Activated CD8-positive, alpha-beta memory T cell treated with anti-CD3 and anti-CD28 coated beads for 24 hours (primary cell): ENCODE measurements around the gene TBC1D1.
"Not testable (repeated sequence)": the region's sequence is repeated elsewhere in the genome, so short reads cannot be mapped to it uniquely, and the experiment has no call there.

Source experiments
- DNase-seq: peaks from one replicate; pipeline ENCODE4 v3.0.0-alpha.2; 2020

Gene TBC1D1

DNA sequence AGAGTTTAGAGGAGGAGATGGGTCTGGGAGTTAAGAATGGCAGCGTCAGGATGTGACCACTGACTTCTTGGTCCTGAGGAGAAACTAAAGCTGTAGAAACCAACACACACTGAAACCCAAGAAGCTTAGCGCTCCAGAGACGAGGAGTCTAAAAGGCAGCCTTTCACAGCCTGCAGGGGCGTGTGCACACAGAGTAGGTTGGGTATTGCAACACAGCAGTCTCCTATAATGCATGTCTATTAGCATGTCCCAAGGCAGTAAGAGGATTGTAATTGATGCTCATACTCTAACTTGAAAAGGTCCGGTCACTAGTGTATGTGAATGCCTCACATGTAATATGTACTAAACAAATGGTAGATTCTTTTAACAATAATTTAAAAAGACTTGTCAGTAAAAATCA is 126.7 kb downstream of the TBC1D1 start:
- no peak for DNase-seq

DNA sequence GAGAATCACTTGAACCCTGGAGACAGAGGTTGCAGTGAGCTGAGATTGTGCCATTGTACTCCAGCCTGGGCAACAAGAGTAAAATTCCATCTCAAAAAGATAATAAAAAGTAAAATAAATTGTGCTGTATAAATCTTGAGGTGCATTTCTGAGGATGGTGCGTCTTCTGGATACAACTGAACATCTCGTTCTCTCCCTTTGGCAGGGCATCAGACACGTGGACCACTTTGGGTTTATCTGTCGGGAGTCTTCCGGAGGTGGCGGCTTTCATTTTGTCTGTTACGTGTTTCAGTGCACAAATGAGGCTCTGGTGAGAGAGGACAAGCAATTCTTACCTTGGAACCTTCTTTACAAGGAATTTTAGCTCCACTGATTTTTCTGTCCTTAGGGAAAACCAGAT is 129.5 kb downstream of the TBC1D1 start:
- DNase-seq = no peak

DNA sequence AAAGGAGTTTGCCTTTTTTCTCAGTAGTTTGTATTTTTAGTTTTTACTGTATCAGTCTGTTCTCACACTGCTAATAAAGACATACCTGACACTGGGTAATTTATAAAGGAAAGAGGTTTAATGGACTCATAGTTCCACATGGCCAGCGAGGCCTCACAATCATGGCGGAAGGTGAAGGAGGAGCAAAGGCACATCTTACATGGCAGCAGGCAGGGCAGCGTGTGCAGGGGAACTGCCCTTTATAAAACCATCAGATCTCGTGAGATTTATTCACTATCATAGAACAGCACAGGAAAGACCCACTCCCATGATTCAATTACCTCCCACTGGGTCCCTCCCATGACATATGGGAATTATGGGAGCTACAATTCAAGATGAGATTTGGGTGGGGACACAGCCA is 130.1 kb downstream of the TBC1D1 start:
- DNase-seq = not testable (repeated sequence)

GRCh38 chr4:38021751-38022150 is 130.9 kb downstream of the TBC1D1 start:
- no peak for DNase-seq

GRCh38 chr4:38023347-38024205 is 132.7 kb downstream of the TBC1D1 start:
- no peak for DNase-seq

DNA sequence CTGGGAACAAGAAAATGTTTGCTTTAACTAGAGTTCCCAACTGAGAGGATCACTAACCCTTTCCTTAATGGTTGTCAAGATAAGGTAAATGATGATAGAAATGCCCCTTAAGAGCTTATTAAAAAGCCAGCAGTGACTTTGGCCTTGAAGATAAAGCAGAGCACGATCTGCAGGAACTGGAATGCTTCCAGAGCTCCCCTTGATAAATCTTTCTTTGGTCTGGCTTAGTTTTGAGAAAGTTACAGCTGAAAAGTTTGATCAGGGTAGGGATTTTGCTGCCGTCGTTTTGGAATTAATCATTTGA is 133.3 kb downstream of the TBC1D1 start:
- DNase-seq = no peak

- DNase-seq = no peak
These were observed 134.8 kb downstream of the TBC1D1 start for GRCh38 chr4:38025665-38026064.

DNA sequence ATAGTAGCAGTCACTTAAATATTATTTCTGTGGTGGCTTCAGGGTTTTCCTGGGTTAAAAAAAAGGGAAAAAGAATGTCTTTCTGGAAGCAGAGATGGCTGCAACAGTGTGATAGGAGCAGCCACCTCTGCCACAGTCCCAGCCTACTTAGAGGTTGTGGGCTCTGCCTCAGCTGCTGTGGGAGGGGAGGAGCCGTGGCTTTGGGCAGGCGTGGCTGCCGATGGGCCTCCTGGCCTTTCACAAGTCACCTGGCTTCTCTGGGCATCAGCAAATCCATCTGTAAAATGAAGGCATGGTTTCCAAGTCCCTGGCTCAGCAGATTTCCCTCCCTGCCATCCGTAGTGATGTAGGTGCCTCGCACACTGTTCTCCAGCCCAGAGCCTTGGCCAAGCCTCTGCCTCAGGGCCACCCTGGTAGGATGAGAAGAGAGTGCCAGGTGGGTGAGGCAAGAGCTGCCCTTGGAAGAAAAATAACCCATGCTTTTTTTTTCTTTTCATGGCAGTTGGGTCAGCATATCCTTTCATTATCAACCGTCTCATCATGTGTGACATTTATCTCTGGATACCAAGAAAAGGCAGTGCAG is 135.4 kb downstream of the TBC1D1 start:
- DNase-seq = no peak

DNA sequence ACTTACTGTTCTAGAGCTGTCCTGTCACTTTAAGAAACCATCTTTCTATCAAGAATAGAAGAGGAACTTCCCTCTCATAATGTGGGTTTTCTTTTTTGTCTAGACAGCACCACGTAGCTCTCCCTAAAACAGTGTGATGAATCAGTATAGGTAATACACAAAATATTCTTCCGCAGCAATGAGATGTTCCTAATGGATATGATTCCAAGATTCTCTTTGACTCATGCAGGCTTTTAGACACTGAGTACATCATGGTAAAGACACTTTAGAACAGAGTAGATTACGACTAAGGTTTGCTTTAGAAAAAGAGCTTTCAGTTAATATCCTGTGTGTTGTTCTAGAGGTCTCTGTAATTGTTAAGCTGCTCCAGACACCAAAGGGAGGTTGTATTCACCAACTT is 139.1 kb downstream of the TBC1D1 start:
- DNase-seq = no peak

DNA sequence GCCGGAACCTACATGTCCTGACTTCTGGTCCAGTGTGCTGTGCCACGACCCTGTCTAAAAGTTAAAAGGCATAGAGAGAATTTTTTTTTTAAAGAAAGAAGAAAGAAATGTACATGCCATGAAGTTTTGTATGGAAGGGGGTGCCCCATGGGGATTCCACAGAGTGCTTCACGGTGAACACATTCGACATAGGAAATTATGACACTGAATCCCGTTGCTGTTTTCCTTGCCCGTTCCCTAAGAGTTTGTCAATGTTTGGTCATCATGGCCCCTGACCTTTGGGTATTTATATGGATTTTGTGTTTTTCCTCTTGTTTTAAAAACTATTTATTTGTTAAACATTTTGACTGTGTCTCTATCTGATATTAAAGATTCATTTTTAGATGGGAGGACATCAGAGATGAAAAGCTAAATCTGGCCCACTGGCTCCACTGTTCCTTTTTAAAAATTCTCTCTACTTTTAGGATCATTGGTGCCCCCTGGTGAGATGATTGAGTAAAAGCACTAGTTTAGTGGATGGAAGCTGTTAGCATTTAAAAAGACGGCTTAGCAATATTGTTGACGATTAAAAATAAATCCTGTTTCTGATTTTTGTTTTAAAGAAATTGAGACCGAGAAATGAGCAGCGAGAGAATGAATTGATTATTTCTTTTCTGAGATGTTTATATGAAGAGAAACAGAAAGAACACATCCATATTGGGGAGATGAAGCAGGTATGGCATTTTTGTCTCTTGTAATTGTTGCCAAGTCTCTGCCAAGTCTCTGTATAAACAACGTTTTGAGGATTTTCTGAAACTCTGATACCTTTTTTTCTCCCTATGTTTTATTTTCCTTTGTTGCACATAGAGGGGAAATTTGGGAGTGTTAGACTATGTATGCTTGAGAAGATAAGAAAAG is 144.3 kb downstream of the TBC1D1 start:
- DNase-seq = no peak

DNA sequence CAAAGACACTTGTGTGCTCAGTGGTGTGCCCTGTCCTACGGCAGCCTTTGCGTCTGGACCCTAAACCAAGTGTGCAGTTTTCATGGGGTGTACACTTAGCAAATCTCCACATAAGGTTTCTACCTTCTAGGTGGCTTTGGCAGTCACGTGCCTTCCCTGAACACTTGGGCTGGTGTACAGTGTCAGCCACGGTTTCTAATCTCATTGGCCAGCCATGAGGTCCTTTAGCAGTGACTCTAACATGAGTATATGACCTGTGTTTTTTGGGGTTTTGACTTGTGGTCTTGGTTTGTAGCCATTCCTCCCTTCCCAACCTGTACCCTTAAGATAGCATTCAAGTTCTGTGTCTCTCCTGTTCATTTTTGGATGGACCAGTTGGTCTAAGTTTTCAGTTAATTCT is 145.7 kb downstream of the TBC1D1 start:
- DNase-seq = no peak

DNA sequence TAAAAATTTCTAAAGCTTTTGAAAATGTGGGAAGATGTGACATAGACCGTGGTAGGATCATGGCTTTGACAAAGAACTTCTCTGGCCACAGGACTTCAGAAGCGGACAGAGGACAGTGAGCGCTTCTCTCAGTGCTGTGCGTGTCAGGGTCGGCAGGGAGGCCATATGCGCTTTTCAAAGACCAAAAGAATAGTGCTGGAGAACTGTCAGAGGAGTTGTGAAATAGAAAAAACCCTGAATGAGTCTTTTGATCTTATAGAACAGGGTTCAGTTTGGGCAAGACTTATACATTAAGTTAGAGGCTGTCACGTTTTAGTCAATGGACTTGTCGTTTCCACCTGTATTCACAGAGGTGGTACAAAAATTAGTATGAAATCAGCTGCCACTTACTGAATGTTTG is 146.7 kb downstream of the TBC1D1 start:
- DNase-seq = no peak

- DNase-seq = no peak
These were observed 149.7 kb downstream of the TBC1D1 start for GRCh38 chr4:38040619-38041018.

DNA sequence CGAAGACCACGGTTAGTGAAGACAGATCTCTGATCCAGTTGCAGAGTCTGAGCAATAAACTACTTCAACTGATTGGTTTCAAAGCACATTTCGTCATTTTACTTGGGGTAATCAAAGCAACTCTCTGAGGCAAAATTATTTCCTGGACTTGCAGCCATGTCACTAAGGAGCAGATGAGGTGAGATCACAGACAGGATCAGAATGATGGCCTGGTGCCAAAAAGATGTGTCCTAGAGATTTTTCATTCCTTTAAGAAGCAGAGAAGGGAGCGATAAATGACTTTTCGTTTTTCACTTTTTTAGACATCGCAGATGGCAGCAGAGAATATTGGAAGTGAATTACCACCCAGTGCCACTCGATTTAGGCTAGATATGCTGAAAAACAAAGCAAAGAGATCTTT is 153.2 kb downstream of the TBC1D1 start:
- no peak for DNase-seq

DNA sequence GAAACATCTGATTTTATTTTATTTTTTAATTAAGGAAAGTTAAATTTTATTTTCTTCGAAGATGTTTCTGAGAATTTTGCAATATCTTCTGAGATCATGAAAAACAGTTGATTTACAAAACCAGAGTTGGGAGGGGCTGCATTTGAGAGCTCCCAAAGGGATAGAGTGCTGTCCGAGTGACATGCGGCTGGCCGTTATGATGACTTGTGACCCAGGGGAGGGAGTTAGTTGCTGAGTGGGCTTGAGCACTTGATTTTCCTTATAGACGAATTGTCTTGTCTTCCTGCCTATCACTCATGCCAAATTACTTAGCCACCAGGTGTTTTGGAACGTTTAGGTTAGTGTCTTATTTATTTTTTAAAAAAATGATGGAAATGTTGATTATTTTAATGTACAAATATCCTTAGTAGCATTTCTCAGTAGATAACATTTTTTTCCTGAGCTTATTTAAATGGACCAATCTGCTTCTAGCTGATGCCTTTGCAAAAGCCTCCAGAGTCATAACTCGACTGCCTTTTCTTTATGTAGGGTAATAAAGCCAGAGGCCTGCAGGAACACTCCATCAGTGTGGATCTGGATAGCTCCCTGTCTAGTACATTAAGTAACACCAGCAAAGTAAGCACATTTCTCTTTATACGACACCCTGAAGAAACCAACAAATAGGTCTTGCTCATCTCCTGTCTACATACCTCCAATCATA is 154.6 kb downstream of the TBC1D1 start:
- no peak for DNase-seq

- DNase-seq = no peak
These were observed 156.0 kb downstream of the TBC1D1 start for GRCh38 chr4:38046727-38047489.

- no peak for DNase-seq
These were observed 158.8 kb downstream of the TBC1D1 start for GRCh38 chr4:38049545-38050170.

GRCh38 chr4:38050560-38051350 is 159.9 kb downstream of the TBC1D1 start:
- no peak for DNase-seq

DNA sequence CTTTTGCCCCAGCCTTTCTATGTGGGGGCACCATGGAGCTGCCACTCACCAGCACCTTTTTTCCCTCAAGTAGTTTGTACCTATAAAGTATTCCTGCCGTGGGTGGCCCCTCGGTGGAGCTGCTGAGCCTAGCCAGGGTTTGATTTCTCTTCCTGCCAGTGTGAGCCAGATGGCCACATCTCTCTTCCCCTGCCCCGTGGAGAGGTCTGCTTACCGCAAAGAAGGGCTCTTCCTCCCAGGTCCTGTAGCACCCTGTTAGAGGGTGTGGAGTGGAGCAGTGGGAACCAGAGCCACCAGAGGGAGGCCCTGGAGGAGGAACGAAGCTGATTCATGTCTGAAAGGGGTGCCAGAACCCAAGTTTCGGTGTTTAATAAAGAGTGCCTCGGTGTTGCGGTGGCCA is 164.7 kb downstream of the TBC1D1 start:
- DNase-seq = no peak

- no peak for DNase-seq
These were observed 165.3 kb downstream of the TBC1D1 start for GRCh38 chr4:38056011-38056685.
